GM21737 (cell line): ENCODE measurements around the gene SLC25A21.
"Not testable (repeated sequence)": the region's sequence is repeated elsewhere in the genome, so short reads cannot be mapped to it uniquely, and the experiment has no call there.

ENCODE experiments used
- ATAC-seq: cut with Tn5 transposase; IDR thresholded peaks from one replicate; pipeline ENCODE4 v1.9.1; 2021; ENCODE audit warnings: mild to moderate bottlenecking, moderate library complexity; ENCODE audit not compliant: unreplicated experiment

SLC25A21 gene

DNA sequence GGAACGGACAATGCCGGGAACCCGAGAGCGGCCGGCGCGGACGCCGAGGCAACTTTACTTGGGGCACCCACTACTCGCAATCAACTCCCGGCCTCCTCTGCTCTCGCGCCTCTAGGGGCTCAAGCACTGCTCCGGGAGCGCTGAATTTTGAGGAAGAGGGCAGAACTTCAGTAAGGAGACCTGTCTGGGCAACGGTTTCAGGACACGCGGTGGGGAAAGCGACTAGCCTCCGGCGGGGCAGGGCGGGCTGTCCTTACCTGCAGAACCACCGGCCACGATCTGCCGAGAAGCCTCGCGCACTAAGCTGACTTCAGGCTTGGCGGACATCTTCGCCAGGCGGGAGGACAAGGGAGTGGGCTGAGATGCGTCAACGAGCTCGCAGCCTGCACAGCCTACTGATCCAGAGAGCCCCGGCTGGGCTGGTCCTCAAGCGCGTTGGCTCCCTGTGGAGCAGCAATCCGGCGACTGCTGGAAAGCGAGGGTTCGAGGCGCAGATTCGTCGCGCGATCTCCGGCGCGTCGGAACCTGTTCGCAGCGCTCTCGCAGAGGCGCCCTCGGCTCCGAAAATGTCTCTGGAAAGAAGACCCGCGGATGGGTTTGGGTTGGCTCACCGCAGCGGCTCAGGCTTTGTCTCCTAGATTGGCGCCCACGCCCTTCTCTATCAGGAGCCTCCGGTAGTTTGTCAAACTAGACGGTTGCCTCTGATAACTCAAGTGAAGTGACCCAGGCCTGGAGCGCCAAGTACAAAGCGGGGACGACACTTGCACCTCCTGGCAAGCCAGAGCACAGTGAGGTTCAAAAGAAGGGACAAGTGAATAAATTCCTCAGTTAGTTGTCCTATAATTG is at the start of gene SLC25A21:
SLC25A21 (minus strand) TSS at position 583 of the 846 bp plus-strand sequence.
- ATAC-seq, result no peak

DNA sequence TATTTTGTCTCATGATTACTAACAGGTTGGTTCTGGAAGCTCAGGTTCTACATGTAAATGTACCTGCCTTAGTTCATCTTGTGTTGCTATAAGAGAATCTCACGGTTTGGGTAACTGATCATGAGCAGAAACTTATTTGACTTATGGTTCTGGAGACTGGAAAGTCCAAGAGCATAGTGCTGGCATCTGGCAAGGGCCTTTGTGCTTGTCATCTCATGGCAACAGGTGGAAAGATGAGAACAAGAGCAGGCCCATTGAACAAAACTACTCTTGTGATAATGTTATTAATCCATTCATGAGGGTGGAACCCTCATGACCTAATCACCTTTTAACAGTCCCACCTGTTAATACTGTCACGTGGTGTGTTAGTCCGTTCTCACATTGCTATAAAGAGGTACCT is 48.7 kb upstream of the SLC25A21 start:
- ATAC-seq, result no peak

DNA sequence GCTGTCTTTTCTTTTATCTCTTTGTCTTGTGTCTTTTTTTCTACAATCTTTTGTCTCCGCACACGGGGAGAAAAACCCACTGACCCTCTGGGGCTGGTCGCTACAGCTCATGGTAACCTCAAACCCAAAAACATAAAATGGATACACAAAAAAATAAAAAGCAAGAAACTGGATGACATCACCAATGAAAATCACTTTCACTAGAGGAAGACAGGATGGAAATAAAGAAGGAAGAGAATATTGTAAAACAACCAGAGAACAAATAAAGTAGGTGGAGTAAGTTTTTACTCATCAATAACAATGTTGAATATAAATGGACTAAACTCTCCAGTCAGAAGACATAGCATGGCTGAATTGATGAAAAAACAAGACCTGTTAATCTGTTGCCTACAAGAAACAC is 42.9 kb upstream of the SLC25A21 start:
- no peak for ATAC-seq

DNA sequence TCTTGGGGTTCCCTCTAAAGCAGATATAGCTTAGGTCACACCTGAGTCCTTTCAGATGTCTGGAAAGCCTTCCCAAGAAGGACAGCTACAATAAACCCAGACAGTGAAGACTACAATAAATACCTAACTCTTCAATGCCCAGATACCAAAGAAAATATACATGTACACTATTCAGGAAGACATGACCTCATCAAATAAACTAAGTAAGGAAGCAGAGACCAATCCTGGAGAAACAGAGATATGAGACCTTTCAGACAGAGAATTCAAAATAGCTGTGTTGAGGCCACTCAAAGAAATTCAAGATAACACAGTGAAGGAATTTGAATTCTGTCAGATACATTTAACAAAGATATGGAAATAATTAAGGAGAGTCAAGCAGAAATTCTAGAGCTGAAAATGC is 40.6 kb upstream of the SLC25A21 start:
- ATAC-seq, result no peak

DNA sequence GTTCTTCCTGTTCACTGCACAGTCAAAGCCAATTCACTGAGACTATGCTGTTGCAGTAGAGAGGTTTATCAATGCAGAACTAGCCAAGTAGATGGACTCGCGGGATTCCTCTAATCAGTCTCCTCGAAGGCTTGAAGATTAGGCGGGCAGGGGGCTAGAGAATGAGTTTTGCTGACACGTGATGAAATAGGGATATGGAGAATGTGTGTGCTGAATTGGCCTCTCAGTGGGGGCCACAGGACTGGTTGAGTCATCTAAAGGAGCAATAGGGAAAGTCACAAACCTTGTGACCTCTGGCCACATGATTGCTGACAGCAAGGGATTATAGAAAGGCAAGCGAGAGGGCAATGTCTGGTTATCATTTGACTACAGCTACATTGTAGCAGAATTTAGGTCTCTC is 38.0 kb upstream of the SLC25A21 start:
- no peak for ATAC-seq

DNA sequence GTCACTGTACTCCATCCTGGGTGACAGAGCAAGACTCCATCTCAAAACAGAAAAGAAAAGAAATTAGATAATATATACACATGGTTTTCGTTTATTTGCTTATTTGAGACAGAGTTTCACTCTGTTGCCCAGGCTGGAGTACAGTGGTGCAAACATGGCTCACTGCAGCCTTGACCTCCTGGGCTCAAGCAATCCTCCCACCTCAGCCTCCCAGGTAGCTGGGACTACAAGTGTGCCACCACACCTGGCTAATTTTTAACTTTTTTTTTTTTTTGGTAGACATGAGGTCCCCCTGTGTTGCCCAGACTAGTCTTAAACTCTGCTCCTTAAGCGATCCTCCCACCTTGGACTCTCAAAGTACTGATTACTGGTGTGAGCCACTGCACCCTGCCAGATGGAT is 37.2 kb upstream of the SLC25A21 start:
- ATAC-seq, result not testable (repeated sequence)

DNA sequence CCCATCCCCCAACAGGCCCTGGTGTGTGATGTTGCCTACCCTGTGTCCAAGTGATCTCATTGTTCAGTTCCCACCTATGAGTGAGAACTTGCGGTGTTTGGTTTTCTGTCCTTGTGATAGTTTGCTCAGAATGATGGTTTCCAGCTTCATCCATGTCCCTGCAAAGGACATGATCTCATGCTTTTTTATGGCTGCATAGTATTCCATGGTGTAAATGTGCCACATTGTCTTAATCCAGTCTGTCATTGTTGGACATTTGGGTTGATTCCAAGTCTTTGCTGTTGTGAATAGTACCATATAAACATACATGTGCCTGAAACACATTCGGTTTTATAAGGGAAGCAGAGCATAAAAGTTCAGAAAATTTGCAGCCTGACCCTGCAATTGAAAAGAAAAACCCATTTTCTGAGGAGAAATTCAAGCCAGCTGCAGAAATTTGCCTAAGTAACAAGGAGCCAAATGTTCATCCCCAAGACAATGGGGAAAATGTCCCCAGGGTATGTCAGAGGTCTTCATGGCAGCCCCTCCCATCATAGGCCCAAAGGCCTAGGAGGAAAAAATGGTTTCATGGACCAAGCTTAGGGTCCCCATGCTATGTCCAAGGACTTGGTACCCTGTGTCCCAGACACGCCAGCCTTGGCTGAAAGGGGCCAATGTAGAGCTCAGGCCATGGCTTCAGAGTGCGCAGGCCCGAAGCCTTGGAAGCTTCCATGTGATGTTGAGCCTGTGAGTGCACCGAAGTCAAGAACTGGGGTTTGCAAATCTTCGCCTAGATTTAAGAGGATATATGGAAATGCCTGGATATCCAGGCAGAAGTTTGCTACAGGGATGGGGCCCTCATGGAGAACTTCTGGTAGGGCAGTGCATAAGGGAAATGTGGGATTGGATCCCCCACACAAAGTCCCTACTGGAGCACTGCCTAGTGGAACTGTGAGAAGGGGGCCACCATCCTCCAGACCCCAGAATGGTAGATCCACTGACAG is 33.5 kb upstream of the SLC25A21 start:
- not testable (repeated sequence) for ATAC-seq

DNA sequence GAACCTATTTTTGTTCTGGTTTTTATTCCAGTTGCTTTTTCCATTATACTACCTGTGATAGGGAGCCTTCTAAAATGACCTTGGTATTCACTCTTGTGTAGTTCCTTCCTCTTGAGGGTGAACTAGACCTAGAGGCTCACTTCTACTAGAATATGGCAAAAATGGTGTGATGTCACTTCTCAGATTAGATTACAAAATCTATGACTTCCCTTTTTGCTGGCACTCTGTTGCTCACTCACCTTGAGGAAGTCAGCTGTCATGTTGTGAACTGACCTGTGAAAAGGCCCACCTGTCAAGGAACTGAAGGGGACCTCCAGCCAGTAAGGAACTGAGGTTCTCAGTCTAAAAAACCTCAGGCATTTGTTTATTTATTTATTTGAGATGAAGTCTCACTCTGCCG is 31.0 kb upstream of the SLC25A21 start:
- no peak for ATAC-seq

DNA sequence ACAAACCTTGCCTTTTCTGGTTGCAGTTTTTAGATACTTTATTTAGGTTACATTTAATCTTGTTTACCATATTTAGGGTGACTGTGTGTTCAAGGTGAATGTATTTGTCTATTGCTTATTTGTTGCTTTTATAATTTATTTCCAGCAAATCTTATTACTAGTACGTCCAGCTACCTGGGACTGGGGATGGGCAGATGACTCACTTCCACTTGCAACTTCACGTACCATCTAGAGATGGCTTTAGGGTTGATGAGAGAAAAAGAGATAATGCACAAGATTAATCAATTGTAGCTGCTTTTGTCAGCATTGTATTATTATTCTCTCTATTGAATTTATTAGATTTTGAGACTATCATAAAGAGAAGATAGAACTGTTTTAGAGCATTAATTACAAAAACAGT is 30.4 kb upstream of the SLC25A21 start:
- no peak for ATAC-seq

DNA sequence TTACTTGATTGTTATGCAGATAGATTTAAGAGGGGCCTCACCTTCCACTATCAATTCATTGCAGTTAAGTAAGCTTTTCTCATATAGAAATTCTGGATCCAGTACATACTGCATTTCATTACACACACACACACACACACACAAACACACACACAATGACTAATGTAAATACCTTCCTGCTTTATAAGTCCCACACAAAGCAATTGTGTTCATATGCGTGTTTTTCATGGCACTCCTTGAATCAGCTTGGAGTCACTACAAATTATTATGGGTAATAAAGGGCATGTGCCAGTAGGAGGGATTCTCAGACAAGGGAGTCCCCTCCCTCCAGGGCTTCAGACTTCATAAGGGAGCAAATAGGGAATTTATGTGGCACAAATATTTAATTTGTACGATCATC is 29.9 kb upstream of the SLC25A21 start:
- ATAC-seq, result no peak

DNA sequence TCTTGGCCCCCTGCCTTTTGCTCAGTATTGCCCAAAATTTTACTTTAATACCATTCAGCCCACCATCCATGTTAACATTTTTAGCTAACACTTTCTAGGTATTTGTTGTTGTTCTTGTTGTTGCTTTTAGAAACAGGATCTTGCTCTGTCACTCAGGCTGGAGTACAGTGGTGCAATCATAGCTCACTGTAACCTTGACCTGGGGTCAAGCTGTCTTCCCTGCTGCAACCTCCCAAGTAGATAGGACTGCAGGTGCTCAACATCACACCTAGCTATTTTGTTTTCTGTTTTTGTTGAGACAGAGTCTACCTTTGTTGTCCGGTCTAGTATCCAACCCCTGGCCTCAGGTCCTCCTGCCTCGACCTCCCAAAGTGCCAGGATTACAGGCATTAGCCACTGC is 29.3 kb upstream of the SLC25A21 start:
- no peak for ATAC-seq

DNA sequence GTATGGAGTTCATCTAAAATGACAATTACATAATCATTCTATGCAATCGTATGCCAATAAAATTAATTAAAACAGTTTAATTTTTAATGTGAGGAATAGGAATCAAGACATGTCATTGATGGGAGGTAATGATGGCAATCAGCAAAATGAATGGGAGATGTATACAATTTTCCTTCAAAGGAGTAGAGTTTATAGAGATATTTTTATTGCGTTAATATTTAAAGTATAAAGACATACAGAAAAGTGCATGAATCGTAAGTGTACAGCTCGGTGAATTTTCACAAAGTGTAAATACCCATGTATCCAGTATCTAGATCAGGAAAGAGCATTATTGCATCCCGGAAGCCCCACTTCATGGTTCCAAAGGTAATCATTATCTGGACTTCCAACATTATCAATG is 26.5 kb upstream of the SLC25A21 start:
- no peak for ATAC-seq

DNA sequence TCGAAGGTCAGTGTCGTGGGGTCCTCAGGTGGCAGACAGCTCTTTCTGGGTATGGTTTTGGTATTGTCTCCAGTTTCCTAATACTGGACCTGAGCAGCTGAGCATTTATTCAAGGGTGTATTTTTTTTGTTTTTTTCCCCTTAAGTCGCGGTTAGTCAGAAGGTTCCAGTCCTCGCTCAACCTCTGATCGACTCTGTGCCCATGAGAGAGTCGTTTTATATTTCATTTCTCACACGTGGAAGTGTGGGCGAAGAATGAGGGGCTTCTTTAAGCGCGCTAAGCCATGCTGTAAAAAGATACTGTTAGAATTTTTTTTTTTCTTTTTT is 25.8 kb upstream of the SLC25A21 start:
- no peak for ATAC-seq

DNA sequence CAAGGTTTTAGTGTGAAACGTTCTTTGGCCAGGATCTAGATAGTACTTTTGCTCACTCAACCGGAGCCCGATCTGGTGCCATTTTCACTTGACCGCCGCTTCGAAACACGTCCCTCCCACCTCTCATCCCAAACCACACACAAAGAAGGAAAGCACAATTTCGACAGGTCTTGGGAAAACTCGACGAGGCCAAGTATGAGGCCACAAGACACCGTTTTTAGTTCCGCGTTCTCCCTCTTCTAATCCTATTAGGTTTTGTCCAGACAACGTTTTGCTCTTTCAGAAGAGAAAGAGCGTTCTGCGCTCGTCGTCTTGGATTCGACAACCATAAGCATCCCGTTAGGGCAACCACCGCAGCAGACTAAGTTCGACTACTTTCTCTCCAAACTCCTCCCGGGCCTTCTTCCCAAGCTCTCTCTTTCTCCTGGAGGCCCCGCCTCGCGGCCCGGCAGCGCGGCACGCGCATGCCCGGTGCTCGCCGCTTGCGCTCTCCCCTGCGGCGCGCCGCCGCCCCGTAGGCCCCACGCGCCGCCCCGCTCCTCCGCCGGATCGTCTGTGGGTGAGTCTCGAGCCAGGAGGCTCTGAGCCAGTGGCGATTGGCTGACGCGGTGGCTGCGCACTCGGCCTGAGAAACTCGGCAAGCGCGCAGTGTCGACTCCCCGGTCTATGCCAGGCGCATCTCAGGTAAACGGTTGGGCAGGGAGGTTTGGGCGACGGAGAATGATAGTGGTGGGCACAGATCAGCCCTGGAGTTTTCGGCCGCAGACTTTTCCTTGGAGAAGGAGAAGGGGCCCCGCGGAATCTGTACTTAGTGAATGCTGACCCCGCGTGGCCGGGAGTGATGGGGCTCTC is 25.2 kb upstream of the SLC25A21 start, which contains the start of gene MIPOL1:
MIPOL1 (plus strand) TSS at position 517 of the 852 bp plus-strand sequence. CDS start 49,952 bp downstream, outside the sequence.
- no peak for ATAC-seq

DNA sequence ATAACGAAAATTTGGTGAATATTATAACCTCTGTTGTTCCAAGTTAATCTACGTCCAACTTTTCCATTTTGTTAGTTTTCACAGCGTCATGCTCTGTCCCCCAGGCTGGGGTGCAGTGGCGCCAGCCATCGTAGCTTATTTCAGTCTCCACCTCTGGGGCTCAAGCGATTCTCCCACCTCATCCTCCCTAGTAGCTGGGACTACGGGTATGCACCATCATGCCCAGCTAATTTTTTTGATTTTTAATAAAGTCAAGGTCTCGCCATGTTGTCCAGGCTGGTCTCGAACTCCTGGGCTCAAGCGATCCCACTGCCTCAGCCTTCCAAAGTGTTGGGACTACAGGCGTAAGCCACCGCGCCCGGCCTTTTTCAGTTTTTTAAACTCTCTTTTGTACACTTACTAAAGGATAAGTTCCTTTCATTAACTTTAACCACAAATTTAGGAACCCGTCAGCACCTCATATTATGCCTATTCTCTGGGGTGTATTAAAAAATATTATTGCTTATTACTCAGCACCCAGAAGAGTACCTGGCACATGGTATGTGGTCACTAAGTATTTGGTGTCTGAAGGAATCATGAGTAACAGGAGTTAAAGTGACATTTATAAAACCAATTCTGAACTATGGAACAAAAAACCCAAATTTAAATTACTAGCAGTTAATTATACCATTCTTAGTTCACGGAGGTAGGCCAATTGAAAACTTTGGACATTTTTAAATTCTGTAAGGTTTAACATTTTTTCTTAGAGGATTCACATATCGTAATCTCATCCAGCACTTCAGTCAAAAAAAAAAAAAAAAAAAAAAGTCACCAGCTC is 24.4 kb upstream of the SLC25A21 start:
- ATAC-seq, result no peak

DNA sequence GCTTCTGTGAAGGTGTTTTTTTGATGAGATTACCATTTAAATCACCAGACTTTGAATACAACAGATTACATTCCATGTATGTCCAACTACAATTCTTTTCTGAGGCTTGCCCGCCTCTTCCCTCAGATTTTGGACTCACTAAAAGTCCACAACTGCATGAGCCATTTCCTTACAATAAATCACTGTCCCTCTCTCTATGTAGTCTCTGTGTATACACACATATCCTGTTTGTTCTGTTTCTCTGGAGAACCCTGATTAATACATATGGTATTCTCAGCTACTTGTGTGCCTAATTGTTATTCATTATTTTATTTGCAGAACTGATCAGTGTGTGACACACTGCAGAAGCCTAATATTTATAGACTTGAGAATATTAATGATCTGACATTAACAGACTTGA is 22.9 kb upstream of the SLC25A21 start:
- ATAC-seq, result no peak

DNA sequence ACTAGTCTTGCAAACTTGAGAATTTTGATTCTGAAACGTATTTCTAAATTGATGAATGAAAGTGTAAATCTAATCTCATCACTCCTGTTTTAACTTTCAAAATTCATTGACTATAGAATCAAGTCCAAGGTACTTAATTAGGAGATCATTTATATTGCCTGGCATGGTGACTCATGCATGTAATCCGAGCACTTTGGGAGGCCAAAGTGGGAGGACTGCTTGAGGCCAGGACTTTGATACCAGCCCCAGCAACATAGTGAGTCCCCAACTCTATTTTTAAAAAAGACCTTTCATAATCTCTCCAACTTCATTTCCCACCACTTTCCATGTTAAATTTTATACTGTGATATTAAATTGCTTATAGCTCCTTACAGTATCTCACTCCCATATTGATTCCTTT is 22.3 kb upstream of the SLC25A21 start:
- no peak for ATAC-seq

DNA sequence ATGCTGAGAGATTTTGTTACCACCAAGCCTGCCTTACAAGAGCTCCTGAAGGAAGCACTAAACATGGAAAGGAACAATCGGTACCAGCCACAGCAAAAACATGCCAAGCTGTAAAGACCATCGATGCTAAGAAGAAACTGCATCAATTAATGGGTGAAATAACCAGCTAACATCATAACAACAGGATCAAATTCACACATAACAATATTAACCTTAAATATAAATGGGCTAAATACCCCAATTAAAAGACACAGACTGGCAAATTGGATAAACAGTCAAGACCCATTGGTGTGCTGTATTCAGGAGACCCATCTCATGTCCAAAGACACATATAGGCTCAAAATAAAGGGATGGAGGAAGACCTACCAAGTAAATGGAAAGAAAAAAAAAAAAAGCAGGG is 17.3 kb upstream of the SLC25A21 start:
- not testable (repeated sequence) for ATAC-seq

DNA sequence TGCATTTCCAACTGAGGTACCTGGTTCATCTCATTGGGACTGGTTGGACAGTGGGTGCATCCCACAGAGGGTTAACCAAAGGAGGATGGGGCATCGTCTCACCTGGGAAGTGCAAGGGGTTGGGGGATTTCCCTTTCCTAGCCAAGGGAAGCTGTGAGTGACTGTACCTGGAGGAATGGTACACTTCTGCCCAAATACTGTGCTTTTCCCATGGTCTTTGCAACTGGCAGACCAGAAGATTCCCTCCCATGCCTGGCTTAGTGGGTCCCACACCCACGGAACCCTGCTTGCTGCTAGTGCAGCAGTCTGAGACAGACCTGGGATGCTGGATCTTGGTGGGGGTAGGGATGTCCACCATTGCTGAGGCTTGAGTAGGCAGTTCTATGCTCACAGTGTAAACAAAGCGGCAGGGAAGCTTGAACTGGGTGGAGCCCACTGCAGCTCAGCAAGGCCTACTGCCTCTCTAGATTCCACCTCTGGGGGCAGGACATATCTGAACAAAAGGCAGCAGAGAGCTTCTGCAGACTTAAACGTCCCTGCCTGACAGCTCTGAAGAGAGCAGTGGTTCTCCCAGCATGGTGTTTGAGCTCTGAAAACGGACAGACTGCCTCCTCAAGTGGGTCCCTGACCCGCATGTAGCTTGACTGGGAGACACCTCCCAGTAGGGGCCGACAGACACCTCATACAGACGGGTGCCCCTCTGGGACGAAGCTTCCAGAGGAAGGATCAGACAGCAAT is 15.6 kb upstream of the SLC25A21 start:
- ATAC-seq, result not testable (repeated sequence)
